Fibroblast of skin of left quadriceps (primary cell): ENCODE data around the gene RCBTB2.
A peak's percentile ranks its signal among the peaks of the same experiment; 100 is the strongest.

Experiments used
- DNase-seq, 2 experiments: peaks; one replicate each; pipeline ENCODE4 v3.0.0-alpha.2; 2013; ENCODE audit warnings: low read depth in 2 of 2

The RCBTB2 gene

DNA sequence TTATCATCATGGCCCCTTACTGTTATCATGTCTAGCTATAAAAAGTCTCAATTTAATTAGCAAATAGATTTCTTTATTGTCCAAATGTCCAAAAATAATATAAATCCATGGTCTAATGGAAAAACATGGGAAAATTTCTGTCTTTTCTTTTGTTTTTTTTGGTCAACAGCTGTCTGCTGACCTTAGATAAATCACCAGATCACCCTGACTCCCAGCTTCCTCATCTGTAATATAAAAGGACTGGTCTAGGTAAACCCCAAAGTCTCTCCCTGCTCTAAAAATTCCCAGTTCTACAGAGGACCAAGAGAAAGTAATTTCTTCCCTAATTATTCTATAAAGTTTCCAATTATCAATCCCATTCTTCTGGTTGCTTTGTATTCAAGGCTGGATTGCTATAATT lies 30.7 kb upstream of the RCBTB2 start:
- no peak for DNase-seq

DNA sequence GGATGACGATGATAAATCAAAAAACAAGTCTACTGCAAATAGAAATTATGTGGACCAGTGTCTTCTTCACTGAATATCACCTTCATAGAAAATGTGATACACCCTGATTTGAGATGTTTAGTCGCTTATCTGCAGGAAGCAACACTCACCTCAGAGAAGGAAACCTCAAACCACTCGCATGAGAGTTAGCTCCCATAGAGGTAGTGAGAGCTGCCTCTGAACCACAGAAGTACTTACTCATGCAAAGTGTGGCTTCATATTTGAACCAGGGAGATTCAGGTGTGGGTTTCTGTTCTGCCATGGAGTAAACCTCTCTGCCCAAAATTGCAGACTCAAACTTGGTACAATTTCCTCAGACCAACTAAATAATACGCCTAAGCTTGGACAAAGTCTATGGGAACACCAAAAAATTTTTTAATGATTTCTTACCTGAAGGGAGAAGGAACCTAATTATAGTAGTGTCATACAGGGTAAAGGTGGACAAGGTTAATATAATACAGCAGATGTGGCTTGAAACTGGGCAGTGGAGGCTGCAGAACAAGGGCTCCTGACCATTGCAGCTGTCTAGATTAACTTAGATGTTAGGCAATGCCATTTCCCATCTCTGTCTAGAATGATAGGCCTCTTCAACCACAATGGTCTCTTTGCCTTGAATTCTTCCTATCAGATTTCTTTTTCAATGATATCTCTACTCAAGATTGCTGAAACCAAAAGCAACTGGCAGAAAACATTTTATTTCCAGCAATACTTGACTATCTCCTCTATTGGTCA lies 29.6 kb upstream of the RCBTB2 start:
- no peak for DNase-seq

DNA sequence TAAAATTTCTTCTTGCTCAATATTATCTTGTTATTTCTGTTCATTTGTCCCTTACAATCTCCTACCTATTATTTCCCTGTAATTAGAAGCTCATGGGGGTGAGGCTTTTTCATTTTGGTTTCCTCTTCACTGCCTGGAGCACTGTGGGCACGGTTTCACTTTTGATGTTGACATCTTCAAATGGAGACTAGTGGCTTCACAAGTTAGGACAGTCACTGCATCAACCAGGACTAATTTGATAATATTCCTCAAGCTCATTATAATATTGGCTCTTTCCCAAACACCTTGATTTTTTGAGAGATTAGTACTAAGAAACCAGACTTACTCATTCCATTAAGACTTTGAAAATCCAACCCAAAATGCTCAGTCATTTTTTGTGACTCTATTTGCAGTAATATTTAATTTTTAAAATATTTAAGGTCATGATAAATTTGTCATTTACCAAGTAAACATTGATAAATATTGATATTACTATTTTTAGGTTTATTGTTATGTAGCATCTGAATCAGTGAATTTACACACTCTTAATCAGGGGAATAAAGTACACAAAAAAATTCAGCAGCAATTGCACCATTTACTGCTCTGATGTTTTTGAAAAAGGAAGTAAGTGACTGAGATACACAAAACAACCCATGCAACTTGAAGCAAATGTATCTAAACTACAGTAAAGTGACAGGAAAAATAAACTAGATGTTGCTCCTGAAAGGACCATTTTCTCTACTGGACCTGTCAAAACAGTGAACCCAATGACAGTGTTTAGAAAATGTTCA lies 28.8 kb upstream of the RCBTB2 start:
- no peak for DNase-seq

DNA sequence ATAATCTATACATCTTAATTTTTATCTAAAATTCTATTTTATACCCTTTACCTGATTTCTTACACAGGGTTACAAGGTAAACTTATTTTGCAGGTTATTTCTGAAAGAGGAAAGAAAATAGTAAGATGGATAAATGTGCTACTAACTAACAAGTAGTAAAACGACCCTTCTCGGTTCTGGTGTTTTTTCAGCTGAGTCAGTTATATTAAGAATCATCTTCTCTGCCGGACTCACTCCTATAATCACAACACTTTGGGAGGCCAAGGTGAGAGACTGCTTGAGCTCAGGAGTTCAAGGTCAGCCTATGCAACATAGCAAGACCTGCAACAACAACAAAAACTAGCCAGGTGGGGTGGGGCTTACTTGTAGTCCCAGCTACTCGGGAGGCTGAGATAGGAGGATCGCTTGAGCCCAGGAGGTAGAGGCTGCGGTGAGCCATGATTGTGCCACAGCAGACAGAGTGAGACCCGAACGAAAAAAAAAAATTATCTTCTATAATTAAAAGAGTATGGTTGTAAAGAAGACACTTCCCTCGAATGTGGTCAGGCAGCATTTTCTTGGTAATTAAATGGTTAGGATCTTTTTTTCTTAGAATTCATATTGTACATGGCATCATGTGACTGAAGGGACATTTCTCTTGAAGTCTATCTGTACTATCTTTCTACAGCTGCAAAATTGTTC lies 27.9 kb upstream of the RCBTB2 start:
- no peak for DNase-seq

DNA sequence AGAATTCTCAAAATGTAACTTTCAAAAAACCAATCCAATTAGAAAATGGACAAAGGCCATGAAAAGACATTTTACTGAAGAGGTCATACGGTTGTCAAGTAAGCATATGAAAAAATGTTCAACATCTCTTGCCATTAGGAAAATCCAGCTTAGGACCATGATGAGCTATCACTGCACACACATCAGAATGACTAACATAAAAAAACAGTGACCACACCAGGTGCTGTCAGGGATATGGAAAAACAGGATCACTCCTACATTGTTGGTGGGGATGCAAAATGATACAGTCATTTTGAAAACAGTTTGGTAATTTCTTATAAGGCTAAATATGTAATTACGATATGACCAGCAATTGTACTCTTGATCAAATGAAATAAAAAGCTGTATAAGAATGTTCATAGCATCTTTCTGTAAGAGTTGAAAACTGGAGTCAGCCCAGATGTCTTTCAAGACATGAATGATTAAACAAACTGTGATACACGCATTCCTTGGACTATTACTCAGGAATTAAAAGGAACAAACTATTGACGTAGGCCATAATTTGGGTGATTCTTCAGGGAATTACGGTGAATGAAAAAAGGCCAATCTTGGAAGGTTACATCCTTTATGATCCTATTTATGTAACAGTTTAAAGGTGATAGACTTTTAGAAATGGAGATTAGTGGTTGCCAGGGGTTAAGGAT lies 26.9 kb upstream of the RCBTB2 start:
- DNase-seq, result no peak

DNA sequence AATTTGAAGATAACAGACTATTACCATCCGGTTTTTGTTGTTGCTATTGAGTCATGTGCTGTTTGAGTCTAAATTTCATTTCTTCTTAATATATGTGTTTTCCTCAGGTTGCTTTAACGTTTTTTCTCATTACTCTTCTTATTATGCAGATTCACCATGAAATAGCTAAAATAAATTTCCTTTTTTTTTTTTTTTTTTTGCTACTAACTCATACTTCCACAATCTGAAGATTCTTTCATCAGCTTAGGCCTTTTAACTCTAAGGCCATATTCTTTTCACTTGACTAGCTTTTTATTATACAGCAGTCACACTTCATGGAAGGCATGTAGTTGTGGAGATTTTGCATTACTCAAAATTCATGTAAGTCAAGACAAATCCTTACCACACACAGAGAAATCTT lies 23.9 kb upstream of the RCBTB2 start:
- no peak for DNase-seq

DNA sequence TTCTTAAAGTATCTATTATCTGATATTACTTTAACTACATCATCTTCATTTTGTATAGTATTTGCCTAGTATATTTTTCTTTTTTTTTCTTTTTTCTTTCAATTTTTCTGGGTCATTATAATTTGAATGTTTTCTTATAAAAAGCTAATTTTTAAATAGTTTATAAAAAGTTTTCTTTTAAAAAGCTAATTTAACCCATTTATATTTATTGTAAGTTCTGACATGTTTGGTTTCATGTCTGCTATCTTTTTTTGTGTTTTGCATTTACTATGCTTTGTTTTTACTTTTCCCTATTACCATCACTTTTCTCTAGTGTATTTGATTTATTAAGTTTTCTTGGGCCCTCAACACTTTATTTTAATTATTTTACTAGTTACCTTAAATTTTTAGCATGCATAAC lies 22.6 kb upstream of the RCBTB2 start:
- no peak for DNase-seq

DNA sequence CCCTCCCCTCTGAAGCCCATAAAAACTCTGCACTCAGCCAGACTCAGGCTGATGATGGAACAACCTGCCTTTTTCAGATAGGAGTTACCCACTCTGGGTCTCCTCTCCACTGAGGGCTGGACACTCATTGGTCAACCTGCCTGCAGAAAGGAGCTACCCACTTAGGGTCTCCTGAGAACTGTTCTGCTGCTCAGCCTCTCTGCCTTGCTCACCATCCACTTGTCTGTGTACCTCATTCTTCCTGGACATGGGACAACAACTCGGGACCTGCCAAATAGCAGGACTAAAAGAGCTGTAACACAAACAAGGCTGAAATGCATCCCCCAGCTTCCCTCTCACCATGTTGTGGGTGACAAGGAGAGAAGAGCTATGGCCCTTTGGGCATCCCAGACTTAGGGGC lies 18.4 kb upstream of the RCBTB2 start:
- no peak for DNase-seq

DNA sequence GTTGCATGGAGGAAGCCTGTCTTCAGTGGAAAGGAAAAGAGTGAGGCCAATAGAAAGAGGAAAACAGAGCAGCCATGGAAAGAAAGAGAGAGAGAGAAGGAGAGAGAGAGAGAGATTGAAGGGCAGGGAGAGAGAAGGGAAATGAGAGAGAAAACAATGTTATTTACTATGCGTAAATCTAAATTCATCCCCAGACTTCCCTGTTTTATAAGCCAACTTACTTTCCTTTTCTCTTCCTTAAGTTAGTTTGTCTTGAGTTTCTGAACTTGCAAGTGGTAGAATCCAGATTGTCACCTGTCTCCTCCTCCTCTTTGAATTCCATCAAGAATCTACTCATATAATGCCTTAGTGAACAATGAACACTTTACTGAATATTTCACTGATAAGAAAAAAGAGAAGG lies 16.8 kb upstream of the RCBTB2 start:
- no peak for DNase-seq

DNA sequence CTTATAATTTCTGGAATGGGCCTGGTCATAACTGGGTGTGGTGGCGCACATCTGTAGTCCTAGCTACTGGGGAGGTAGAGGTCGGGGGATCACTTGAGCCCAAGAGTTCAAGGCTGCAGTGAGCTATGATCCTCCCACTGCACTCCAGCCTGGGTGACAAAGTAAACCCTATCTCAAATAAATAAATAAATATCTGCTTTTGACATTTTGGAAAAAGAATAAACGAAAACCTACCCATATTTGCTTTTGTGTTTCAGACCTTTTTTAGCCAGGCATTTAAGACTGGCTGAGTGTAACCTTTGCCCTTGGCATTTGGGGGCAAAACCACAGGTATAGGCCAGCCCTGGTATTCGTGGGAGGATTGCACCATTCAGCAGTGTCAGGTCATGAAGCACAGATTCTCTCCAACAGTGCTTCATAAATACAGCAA lies 14.8 kb upstream of the RCBTB2 start:
- no peak for DNase-seq

DNA sequence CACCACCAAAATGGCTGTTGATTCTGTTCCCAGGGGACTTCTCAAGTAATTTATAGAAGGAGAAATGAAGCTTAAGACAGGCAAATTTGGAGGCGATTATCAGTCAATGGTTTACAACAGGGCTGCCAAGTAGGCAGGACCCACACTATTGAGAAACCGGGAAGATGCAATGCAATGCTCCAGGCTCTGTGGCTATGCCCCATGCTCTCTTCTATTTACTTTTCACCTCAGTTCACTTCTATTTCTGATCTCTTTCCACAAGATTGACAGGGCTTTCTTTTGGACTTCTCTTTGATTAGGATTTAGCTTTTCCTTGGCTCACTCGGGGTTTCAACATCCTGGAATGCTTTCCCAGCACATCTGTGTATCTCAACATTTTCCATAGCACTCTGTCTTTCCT lies 12.7 kb upstream of the RCBTB2 start:
- no peak for DNase-seq

DNA sequence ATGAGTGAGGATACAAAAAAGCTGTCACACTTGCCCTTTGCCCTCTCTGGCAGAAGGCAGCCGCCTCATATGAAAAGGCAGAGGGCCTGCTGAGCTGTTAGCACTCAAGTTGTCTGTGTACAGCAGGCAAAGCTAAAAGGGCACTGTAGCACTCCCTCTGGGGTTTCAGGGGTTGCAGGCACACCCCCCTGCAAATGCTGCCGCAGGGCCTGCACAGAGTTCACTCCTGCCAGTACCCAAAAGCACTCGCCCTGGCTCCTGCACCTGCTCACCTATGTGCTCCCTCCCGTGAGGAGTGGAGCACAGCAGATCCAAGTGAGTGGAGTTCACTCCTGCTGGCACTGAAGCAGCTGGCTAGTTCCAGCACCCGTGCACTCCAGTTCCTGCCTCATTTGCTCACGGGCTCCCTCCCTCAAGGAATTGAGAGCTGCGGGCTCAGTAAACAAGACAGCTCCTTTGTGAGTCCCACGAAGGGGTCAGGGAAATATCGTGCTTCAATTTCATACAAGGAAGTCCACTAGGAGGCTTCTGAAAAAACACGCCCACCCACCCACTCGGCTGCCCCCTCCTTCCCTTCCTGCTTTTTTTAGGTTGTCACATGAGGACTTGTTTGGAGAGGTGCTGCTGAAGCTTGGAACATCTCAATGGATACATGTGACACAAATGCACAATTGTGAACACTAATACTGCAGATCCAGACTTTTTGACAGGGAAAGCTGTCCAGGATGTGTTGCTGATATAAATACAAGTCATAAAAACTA lies 9.9 kb upstream of the RCBTB2 start:
- no peak for DNase-seq

DNA sequence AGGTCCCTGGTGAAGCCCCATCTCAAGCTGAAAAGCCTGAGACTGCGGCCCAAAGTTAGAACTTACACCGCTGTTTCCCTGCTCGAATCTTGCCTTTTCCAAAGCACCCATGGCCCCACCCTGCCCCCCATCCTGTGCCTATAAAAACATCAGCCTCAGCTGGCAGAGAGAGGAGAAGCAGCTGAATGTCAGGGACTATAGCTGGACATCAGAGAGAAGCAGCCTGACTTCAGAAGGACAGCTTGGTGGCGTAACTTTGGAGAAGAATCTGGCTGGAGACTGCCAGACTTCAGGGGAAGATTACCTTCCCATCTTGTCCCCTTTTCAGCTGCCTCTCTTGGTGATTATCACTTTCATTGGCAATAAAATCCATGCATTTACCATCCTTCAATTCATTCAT lies 9.3 kb upstream of the RCBTB2 start:
- no peak for DNase-seq

DNA sequence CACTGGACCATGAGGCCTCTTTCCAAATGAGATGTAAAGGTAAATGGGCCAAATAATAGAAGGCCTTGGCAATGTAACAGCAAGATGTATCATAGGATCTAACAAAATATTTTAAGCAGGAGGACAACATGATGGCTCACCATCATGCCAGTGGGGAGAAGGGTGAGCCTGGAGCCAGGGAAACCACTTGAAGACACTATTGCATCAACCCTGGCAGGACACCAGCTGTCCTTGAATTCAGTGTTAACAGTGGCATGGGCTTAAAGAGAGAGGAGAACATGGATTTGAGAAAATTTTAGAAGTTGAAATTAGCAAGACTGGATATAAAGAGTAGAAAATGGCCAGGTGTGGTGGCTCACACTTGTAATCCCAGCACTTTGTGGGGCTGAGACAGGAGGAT lies 6.7 kb upstream of the RCBTB2 start:
- no peak for DNase-seq

DNA sequence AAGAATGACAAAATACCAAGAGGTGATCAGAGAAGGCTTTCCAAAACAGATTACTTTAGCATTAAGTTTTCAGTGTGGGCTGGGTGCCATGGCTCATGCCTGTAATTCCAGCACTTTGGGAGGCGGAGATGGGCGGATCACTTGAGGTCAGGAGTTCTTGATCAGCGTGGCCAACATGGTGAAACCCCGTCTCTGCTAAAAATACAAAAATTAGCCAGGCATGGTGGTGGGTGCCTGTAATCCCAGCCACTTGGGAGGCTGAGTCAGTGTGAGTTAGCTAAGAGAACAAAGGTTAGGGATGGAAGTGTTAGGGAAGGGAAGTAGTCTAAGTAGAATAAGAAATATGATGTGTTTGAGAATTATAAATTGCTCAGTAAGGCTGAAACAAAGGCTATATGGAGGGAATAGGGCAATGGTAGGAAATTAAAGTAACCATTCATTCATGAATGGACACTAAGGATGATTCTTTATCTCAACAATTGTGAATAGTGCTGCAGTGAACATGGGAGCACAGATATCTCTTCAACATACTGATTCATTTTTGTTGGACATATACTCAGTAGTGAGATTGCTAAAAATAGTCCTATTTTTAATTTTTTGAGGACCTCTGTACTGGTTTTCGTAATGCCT lies 3.9 kb upstream of the RCBTB2 start:
- no peak for DNase-seq

DNA sequence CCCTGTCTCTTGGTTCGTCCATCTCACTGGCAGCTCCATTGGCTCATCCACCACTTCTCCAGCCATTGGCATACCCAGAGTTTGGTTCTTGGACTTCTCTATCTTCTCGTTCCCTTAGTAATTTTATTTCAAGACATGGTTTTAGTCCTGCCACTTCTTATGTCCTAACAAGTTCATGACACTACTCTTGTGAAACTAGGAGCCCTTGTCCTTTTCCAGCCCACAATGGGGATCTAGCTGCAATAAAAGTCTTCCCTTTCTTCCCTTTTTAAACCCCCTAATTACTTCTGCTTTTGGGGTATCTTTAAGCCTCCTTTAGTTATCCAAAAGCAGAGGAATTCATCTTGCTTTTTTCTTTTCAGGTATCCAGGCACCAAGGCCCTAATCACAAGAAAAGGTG lies 2.9 kb upstream of the RCBTB2 start:
- DNase-seq, result no peak

DNA sequence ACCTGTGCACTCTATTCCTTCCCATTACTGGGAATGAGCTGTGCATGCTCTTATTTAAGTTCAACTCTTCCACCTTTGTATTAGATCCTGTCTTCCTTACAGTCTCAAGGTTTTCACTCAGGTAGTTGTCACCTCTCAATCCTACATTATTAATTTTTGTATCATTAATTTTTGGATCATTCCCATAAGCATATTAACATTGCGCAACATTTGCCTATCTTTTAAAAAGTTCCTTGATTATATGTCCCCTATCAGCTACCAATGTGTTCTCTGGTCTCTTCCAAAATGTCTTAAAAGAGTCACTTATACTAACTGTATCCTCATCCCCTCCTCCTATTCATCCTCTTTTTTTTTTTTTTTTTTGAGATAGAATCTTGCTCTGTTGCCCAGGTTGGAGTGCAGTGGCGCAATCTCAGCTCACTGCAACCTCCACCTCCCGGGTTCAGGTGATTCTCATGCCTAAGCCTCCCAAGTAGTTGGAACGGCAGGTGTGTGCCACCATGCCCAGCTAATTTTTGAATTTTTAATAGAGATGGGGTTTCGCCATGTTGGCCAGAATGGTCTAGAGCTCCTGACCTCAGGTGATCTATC lies 2.1 kb upstream of the RCBTB2 start:
- no peak for DNase-seq

DNA sequence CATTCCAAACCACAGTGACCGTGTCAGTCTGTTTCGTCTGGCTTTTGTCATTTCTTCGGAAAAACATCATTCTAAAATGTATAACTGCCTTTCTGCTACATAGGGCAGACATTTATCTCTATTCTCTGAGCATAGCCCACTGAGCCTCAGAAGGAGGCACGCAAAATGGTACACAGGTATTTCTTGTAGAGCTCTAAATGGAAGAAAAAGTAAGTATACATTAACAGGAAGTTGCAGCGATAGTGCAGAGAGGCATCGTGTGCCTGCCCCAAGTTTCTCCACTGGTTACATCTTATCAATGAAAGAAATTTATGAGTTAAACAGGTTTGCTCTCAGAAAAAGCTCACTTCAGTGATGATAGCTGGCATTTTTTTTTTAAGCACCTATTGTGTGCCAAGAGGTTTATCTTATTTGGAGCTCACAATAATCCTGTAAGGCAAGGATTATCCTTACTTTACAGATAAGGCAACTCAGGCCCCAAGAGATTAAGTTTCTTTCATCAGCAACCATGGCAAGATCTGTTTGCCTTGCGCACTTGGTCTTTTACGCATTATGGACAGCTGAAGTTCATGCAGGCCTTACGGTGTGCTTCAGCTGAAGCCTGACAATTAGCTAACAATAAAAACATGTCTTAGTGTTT lies 1.2 kb upstream of the RCBTB2 start:
- no peak for DNase-seq

DNA sequence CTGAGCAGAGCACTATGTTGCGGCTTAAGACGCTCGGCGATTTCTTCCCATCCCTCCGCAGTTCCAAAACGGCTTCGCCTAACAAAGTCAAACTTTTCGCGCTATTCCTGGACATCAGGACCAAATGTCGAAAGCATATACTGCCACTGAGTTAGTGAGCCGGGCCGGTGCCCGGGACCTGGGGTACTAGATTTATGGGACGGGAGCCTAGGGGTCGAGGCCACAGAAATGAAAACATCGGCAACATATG lies 699 bp downstream of the RCBTB2 start:
- peak in 1 of 2 experiments; percentile 28 for DNase-seq
